Mesenchymal stem cell (in vitro differentiated cells and primary cell): ENCODE results near the gene DDX28.
"Not testable (repeated sequence)": the region's sequence is repeated elsewhere in the genome, so short reads cannot be mapped to it uniquely, and the experiment has no call there.

Experiments
- DNase-seq: peaks from one replicate; pipeline ENCODE4 v3.0.0-alpha.2; 2013
- H2AFZ ChIP-seq: one replicate; pipeline ENCODE4 v1.6.1; 2013; ENCODE audit warnings: low read depth, mild to moderate bottlenecking, control low read depth, inconsistent platforms, low read length, moderate library complexity
- H2AK5ac ChIP-seq: 2 replicates; pipeline ENCODE4 v1.6.1; 2013; ENCODE audit warnings: low read length, moderate library complexity, mild to moderate bottlenecking, inconsistent platforms; ENCODE audit not compliant: severe bottlenecking
- H2BK120ac ChIP-seq: one replicate; pipeline ENCODE4 v1.6.1; 2013; ENCODE audit warnings: low read depth, mild to moderate bottlenecking, inconsistent platforms, low read length, moderate library complexity
- H2BK12ac ChIP-seq, 2 experiments: one replicate each; pipeline ENCODE4 v1.6.1; 2013; ENCODE audit warnings: inconsistent platforms in 2 of 2, low read length in 2 of 2, mild to moderate bottlenecking in 2 of 2, moderate library complexity in 2 of 2, control low read depth in 1 of 2
- H2BK15ac ChIP-seq: one replicate; pipeline ENCODE4 v1.6.1; 2013; ENCODE audit warnings: mild to moderate bottlenecking, low read depth, inconsistent platforms; ENCODE audit not compliant: poor library complexity, severe bottlenecking
- H2BK5ac ChIP-seq: 2 replicates; pipeline ENCODE4 v1.6.1; 2013; ENCODE audit warnings: low read depth, mild to moderate bottlenecking, low read length, control low read depth, inconsistent platforms; ENCODE audit not compliant: poor library complexity, severe bottlenecking
- H3K14ac ChIP-seq, 2 experiments: one replicate each; pipeline ENCODE4 v1.6.1; 2013; ENCODE audit warnings: inconsistent platforms in 2 of 2, low read length in 2 of 2, control low read depth in 1 of 2, mild to moderate bottlenecking in 1 of 2, moderate library complexity in 1 of 2
- H3K18ac ChIP-seq, 2 experiments: one replicate each; pipeline ENCODE4 v1.6.1; 2013; ENCODE audit warnings: inconsistent platforms in 2 of 2, low read length in 2 of 2, control low read depth in 1 of 2, low read depth in 1 of 2, mild to moderate bottlenecking in 1 of 2
- H3K23ac ChIP-seq, 2 experiments: one replicate each; pipeline ENCODE4 v1.6.1; 2013; ENCODE audit warnings: inconsistent platforms in 2 of 2, low read length in 2 of 2, mild to moderate bottlenecking in 2 of 2, moderate library complexity in 2 of 2, control low read depth in 1 of 2
- H3K27ac ChIP-seq: 2 replicates; pipeline ENCODE4 v1.5.1; 2013; ENCODE audit warnings: mild to moderate bottlenecking, moderate library complexity, low read length, control low read depth, inconsistent platforms; ENCODE audit not compliant: poor library complexity, severe bottlenecking
- H3K27me3 ChIP-seq, 2 experiments: 2 replicates each; pipeline versions ENCODE4 v1.6.1 to v1.7.0; 2013; ENCODE audit warnings: low read length in 2 of 2, mild to moderate bottlenecking in 2 of 2, moderate library complexity in 2 of 2, control low read depth in 1 of 2, inconsistent platforms in 1 of 2; ENCODE audit not compliant: control insufficient read depth in 1 of 2, insufficient read depth in 1 of 2
- H3K36me3 ChIP-seq, 2 experiments: 2 replicates each; pipeline versions ENCODE4 v1.6.1 to v1.7.0; 2013; ENCODE audit warnings: low read length in 2 of 2, control low read depth in 1 of 2, inconsistent platforms in 1 of 2, low read depth in 1 of 2, mild to moderate bottlenecking in 1 of 2; ENCODE audit not compliant: insufficient read depth in 2 of 2, control insufficient read depth in 1 of 2
- H3K4ac ChIP-seq, 2 experiments: one replicate each; pipeline ENCODE4 v1.6.1; 2013; ENCODE audit warnings: inconsistent platforms in 2 of 2, low read length in 2 of 2, mild to moderate bottlenecking in 2 of 2, moderate library complexity in 2 of 2, control low read depth in 1 of 2, low read depth in 1 of 2
- H3K4me1 ChIP-seq: 2 replicates; pipeline ENCODE4 v1.6.1; 2013; ENCODE audit warnings: low read depth, low read length, control low read depth; ENCODE audit not compliant: control insufficient read depth, insufficient read depth
- H3K4me2 ChIP-seq: 2 replicates; pipeline ENCODE4 v1.6.1; 2013; ENCODE audit warnings: low read length, mild to moderate bottlenecking, inconsistent platforms; ENCODE audit not compliant: poor library complexity, severe bottlenecking
- H3K4me3 ChIP-seq, 2 experiments: 2 replicates each; pipeline versions ENCODE4 v1.5.1 to v1.7.0; 2013; ENCODE audit warnings: low read length in 2 of 2, mild to moderate bottlenecking in 2 of 2, control low read depth in 1 of 2, low read depth in 1 of 2; ENCODE audit not compliant: insufficient read depth in 1 of 2
- H3K79me1 ChIP-seq: replicated peaks from 2 replicates; pipeline ENCODE4 v1.6.1; 2013; ENCODE audit warnings: mild to moderate bottlenecking, control low read depth, low read length, inconsistent platforms; ENCODE audit not compliant: poor library complexity, severe bottlenecking
- H3K9ac ChIP-seq: 2 replicates; pipeline ENCODE4 v1.7.0; 2013; ENCODE audit warnings: mild to moderate bottlenecking, low read length, moderate library complexity
- H3K9me3 ChIP-seq: 2 replicates; pipeline ENCODE4 v1.7.0; 2013; ENCODE audit warnings: mild to moderate bottlenecking, low read length; ENCODE audit not compliant: control insufficient read depth
- H4K8ac ChIP-seq: one replicate; pipeline ENCODE4 v1.6.1; 2013; ENCODE audit warnings: inconsistent platforms, mild to moderate bottlenecking, low read length, moderate library complexity
- H4K91ac ChIP-seq: one replicate; pipeline ENCODE4 v1.6.1; 2013; ENCODE audit warnings: mild to moderate bottlenecking, low read length, inconsistent platforms
- WGBS: methylation state at CpG from one replicate; pipeline ENCODE4 v1.1.7; 2013; ENCODE audit warnings: mixed read lengths; 5-methylcytosine and 5-hydroxymethylcytosine counted together

DDX28 gene

DNA sequence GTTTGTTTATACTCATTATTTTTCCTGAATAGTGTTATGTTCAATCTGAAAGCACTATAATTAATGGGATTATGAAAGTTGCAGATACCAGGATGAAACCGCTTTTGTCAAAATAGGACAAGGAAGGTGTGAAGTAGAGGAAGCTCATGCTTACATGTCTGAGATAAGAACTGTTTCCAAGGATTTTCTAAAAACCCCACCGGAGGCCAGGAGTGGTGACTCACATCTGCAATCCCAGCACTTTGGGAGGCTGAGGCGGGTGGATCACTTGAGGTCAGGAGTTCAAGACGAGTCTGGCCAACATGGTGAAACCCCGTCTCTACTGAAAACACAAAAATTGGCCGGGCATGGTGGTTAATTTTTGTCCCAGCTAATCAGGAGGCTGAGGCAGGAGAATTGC, 7.1 kb upstream of the DDX28 start:
- H3K27ac ChIP-seq, H2BK120ac ChIP-seq, H4K91ac ChIP-seq, H3K4me1 ChIP-seq, H3K4me3 ChIP-seq, H3K9ac ChIP-seq, H3K27me3 ChIP-seq, H2BK12ac ChIP-seq, H3K14ac ChIP-seq, H3K18ac ChIP-seq, H2BK5ac ChIP-seq, H3K23ac ChIP-seq, H2AK5ac ChIP-seq, H4K8ac ChIP-seq, H3K9me3 ChIP-seq, H2AFZ ChIP-seq, H2BK15ac ChIP-seq, H3K4ac ChIP-seq, H3K4me2 ChIP-seq: not testable (repeated sequence)
- H3K36me3 ChIP-seq: peaks cover 6 to 26% of the 10 kb centered on the region in 2 experiments
- DNase-seq: peak; percentile 64
- WGBS: 31% methylated on average over 6 of the region's 6 CpGs
- peaks cover 28% of the 10 kb centered on the region for H3K79me1 ChIP-seq

DNA sequence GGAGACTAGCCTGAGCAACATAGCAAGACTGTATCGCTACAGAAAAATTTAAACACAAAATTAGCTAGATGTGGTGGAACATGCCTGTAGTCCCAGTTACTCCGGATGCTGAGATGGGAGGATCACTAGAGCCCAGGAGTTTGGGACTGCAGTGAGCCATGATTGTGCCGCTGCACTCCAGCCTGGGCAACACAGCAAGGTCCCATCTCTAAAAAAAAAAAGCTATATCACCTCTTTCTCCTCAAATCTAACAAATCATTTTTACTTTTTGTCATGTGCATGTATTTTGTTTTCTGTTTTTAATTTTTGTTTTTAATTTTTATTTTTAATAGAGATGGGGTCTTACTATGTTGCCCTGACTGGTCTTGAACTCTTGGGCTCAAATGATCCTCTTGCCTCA, 6.0 kb upstream of the DDX28 start:
- Histone ChIP-seq H4K91ac (no peak overlapping the region), H4K8ac (no peak overlapping the region), H2AFZ (no peak overlapping the region), H3K4me3 (no peak overlapping the region), H3K4me1 (peaks cover under 1% of the 10 kb centered on the region), H2AK5ac (no peak overlapping the region), H3K9me3 (no peaks in the 10 kb centered on the region), H3K4me2 (no peak overlapping the region), H2BK15ac (no peak overlapping the region), H3K18ac (no peak overlapping the region), H3K27me3 (no peaks in the 10 kb centered on the region), H2BK120ac (no peak overlapping the region), H3K36me3 (peaks cover 6 to 26% of the 10 kb centered on the region in 2 experiments), H2BK12ac (no peak overlapping the region), H3K4ac (no peak overlapping the region), H3K23ac (no peak overlapping the region), H3K79me1 (peaks cover 28% of the 10 kb centered on the region), H2BK5ac (no peak overlapping the region), H3K27ac (no peak overlapping the region), H3K9ac (no peak overlapping the region), H3K14ac (no peak overlapping the region)
- DNase-seq: no peak
- 100% methylated on average over 2 of the region's 3 CpGs for WGBS

DNA sequence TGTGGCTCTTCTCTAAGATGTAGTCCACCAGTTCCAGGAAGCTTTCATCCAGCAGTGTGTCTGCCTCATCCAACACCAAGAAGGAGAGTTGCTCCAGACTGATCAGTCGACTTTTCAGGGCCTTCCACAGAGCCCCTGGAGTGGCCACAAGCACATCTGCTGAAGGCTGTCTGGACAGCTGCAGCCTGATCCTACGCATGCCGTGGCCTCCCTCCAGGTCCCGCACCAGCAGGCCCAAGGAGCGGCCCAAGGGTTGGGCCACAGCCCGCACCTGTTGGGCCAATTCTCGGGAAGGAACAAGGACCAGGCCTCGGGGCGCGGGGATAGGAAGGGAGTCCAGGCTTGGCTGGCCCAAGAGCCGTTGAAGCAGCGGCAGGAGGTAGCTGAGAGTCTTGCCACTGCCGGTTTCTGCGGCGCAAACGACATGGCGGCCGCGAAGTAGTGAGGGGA, 729 bp downstream of the DDX28 start:
- H4K8ac ChIP-seq: peak overlapping the region; percentile 98
- peak overlapping the region; percentile 67 for H3K4me2 ChIP-seq
- peaks cover 11% of the 10 kb centered on the region for H3K4me1 ChIP-seq
- peak overlapping the region; percentile 72 to 90 for H3K4ac ChIP-seq
- H3K27ac ChIP-seq: no peak overlapping the region
- H4K91ac ChIP-seq: no peak overlapping the region
- no peak overlapping the region for H2AK5ac ChIP-seq
- H3K9me3 ChIP-seq: no peaks in the 10 kb centered on the region
- WGBS: 17% methylated on average over 19 of the region's 19 CpGs
- no peaks in the 10 kb centered on the region for H3K27me3 ChIP-seq
- H3K79me1 ChIP-seq: peaks cover 29% of the 10 kb centered on the region
- H2BK12ac ChIP-seq: no peak overlapping the region
- no peak overlapping the region for H2BK5ac ChIP-seq
- H3K23ac ChIP-seq: no peak overlapping the region
- no peak overlapping the region for H2BK15ac ChIP-seq
- H3K18ac ChIP-seq: peak overlapping the region; percentile 11 to 74
- H3K36me3 ChIP-seq: peaks cover 3 to 24% of the 10 kb centered on the region in 2 experiments
- H3K4me3 ChIP-seq: peak overlapping the region; percentile 88 to 98
- H2AFZ ChIP-seq: peak overlapping the region; percentile 84
- peak overlapping the region in 1 of 2 experiments; percentile 39 for H3K14ac ChIP-seq
- peak overlapping the region; percentile 98 for H3K9ac ChIP-seq
- no peak for DNase-seq
- H2BK120ac ChIP-seq: no peak overlapping the region

DNA sequence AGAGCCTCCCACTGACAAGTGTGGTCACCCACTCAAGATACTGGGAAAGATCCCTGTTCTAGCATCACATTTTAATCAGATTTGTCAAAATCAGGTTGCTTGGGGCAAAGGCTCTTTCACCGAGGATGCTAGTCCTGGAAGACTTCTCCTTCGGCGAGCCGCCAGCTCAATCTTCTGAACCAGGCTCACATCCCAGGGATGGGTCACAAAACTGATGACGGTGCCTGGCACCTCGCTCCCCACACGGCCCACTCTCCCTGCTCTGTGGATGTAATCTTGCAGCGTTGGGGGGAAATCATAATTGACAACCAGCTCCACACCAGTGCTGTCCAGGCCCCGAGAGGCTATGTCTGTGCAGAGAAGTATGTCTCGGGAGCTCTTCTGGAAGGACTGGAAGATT, 1.5 kb downstream of the DDX28 start:
- Histone ChIP-seq H2BK5ac (no peak overlapping the region), H3K27ac (no peak overlapping the region), H3K23ac (no peak overlapping the region), H2BK120ac (no peak overlapping the region), H3K79me1 (peaks cover 29% of the 10 kb centered on the region), H4K91ac (no peak overlapping the region), H3K14ac (no peak overlapping the region), H3K4ac (no peak overlapping the region), H2AFZ (no peak overlapping the region), H3K18ac (no peak overlapping the region), H3K4me2 (no peak overlapping the region), H3K9ac (peak overlapping the region; percentile 98), H3K4me3 (peak overlapping the region in 1 of 2 experiments; percentile 98), H3K36me3 (peaks cover 3 to 20% of the 10 kb centered on the region in 2 experiments), H3K4me1 (peaks cover 11% of the 10 kb centered on the region), H2BK15ac (no peak overlapping the region), H2BK12ac (no peak overlapping the region), H4K8ac (no peak overlapping the region), H3K27me3 (no peaks in the 10 kb centered on the region), H2AK5ac (no peak overlapping the region), H3K9me3 (no peaks in the 10 kb centered on the region)
- WGBS: 97% methylated on average over 10 of the region's 10 CpGs
- no peak for DNase-seq
